Endometrium (tissue), 2 donors: Measurements from ENCODE around the gene NKAIN2.

Experiments used
- FAIRE-seq: peaks from 2 replicates; lab custom pipeline; 2012; peaks lifted over from hg19 to GRCh38; lab: Jason Lieb, UNC
- donor health status: control.
- donor health status: control.

Gene NKAIN2

GRCh38 chr6:124033501-124033900 is 229.8 kb downstream of the NKAIN2 start:
- FAIRE-seq: no peak

- FAIRE-seq: no peak
Observed at GRCh38 chr6:124036384-124036783, 232.7 kb downstream of the NKAIN2 start.

GRCh38 chr6:124040655-124041054 is 237.0 kb downstream of the NKAIN2 start:
- FAIRE-seq: no peak

DNA sequence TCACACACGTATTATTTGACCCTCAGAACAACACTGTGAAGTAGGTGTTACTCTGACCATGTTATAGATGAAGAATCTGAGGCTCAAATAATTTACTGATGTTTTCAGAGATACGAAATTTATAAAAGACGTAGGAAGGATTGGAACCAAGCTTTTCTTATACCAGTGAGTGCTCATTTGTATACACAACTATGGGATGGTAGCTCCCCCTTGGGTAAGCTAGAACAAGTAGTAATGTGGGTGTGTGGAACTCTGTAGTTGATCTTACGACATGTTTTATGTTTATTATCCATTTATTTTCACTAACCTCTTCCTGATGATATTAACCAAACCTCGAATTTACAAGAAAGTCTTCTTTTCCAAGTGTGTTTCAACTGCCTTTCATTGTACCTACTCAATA is 248.5 kb downstream of the NKAIN2 start:
- FAIRE-seq: no peak

DNA sequence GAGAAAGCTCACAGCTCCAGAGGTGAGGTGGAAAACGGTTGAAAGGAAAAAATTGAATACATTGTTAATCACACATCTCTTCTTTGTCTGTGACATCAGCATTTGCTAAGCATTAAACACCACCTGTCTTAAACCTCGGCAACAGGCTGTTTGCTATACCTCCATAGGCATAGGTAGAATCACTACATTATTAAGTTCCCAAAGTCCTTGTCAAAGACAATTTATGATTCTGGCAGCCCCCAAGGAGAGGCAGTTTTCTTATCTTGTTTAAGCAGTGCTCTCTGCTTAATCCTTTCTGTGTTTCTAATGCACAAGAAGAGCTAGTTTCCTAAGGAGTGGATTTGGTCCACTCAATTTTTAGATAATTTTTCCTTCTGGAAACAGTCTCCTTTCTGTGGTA is 249.7 kb downstream of the NKAIN2 start:
- no peak for FAIRE-seq

GRCh38 chr6:124054034-124054433 is 250.4 kb downstream of the NKAIN2 start:
- FAIRE-seq: no peak

DNA sequence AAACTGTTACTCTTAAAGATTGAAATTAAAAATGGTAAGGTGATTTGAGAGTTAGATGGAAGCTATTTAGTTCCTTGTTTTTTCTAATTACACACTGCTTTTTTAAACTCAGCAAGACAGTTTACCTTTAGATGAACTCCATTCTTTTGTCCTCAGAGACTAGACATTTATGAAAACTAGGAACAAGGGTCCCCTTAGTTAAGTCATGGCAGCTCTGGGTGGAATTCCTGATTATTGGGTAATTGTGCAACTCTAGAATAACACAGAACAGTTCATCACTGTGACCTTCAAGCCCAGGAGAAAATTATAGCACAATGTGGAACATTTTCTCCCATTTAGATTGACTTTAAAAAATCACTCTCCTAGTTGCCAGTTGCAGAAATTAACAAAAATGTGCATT is 251.7 kb downstream of the NKAIN2 start:
- no peak for FAIRE-seq

DNA sequence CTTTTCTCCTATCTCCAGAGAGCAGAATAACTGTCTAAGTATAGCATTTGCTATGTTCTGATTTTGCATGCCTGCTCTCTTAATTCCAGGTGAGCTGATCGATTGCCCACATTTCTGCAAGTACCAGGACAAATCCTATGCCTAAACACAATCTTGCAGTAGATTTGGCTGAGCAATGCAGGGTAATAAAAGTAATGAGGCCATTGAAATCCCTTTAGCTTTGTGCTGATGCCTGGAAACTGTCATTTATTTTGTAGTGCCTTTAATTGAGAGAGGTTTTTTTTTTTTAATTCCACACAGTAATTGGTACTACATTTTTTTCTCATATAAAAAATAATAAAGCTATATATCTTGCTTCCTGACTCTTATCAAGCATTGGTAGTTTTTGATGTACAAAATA is 252.3 kb downstream of the NKAIN2 start:
- no peak for FAIRE-seq

- FAIRE-seq: no peak
Observed at GRCh38 chr6:124056407-124057334, 253.0 kb downstream of the NKAIN2 start.

DNA sequence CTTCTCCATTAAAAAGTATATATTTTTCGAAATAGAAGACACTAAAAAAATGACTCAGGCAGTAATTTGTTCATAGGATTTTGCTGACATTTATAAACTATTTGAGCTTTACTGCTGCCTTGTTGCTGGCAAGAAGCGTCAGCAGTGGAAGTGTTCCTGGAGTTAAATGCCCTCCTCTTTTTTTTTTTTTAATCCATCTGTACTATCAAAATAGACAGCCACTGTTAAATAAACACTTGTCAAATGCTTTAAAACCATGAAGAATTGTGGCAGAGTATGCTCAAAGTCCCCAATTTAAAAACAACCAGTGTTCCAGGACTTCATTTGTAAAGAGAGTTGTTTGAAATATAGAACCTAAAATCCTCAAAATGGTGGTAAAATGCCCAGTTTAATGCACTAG is 253.8 kb downstream of the NKAIN2 start:
- no peak for FAIRE-seq

DNA sequence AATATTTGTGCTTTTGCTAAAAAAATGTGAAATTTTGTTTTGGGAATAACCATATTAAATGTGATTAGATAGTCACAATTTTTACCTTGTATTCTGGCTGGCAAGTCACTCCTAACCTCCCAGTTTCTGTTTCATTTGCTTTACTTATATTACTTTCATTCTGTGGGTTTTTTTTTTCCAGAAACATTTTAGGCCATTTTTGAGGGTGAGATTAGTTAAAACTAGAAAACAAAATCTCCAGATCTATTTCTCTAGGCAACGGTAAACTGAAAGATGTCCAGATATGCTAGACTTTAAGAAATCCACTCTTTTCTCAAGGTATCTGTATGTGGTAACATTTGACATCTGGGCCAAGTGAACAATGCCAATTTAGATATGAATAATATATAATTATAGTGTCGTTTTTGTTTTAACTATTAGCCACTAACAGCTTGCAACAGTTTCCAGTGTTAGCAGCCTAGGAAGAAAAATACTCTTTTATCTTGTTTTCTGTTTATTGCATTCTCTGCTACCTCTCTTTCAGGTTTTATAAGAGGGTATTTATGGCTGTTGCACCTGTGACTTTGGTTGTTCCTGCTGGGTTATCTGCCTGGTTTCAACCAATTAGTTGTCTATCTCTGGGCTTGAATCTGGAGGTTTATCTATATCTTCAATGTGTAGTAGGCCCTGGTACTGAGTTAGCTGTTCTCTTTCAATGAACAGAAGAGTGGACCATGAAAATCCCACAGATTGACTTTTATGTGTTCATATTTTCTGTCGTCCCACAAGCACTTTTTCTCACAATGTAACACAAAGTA is 260.9 kb downstream of the NKAIN2 start:
- no peak for FAIRE-seq

- FAIRE-seq: no peak
Observed at GRCh38 chr6:124066269-124066668, 262.6 kb downstream of the NKAIN2 start.

GRCh38 chr6:124066946-124067552 is 263.4 kb downstream of the NKAIN2 start:
- FAIRE-seq: no peak

DNA sequence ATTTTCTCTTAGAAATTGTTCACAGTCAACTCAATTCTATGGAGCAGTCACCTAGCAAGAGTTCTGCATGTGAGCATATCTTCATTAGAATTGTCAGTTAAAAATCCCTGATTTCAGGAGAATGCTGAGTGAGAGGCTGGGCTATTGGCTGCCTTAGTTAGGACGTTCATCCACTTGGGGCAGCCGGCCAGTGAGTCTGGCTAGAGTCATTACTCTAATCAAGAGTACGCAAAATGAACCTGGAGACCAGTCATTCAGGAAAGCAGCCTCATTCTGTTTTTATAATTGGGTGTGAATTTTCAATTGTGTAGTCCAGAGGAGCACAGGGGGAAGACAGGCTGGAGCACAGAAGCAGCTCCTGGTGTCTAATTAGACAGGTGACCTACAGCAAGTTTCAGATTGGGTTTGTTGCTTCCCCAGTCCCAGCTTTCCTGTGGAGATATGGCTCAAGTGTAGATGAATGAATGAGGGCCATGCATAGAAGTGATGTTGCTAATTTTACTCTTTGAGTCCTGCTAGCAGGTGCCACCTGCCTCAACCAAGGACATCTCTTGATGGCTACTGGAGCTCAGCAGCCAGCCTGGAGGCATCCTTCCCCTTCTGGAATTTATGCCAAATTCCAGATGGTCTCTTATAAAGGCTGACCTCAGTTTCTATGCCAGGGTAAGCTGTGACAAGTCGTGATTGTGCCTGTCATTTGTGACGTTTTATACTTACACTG is 265.7 kb downstream of the NKAIN2 start:
- FAIRE-seq: no peak

DNA sequence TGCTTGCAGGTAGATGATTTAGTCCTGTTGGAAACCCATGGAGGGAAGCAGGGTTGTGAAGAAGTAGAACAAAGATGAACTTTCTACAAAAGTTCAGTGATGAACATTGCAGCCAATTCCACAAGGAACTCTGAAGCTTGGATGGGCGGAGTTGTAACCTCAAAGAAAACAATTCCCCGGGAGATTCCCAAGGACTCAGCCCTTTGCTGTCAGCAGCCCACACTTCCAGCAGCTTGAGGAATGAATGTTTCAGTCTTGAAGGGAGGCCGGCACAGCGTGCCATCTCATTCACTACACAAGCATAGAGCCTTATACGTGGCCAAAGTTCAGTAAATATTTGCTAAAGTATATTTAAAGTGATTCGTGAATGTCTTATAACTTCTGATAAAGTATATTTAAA is 269.4 kb downstream of the NKAIN2 start:
- FAIRE-seq: no peak

- no peak for FAIRE-seq
Observed at GRCh38 chr6:124073820-124074587, 270.3 kb downstream of the NKAIN2 start.

GRCh38 chr6:124074606-124075005 is 270.9 kb downstream of the NKAIN2 start:
- no peak for FAIRE-seq

DNA sequence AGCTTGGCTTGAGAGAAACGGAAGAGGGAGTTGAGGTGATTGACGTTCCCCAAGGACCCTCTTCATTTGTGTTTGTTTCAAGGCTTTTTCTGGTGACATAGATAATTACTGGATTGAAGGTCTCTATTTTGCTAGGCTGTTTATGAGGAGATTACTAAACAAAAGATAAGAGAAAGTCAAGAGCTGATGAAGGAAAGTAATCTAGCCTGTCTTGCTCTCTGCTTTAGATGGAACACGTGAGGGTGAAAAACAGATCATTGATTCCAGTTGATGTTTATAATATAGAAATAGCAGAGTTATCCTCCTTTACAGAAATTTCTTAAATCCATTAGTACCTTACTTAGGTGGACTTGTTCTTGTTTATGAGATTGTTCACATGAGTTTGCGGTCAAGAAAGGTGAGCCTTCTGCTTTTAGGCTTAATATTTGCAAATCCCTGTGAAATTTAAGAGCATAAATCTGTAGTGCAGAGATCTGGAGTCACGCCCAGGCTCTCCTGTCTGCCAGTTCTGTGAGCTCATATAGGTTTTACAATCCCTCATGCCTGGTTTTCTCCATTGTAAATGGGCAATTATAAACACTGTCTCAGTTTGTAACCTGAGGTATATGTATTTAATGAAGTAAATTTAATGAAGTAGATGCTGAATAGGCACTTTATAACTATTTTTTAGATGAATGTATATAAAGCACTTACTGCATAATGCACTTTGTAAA is 272.8 kb downstream of the NKAIN2 start:
- FAIRE-seq: no peak

GRCh38 chr6:124078169-124078568 is 274.5 kb downstream of the NKAIN2 start:
- FAIRE-seq: no peak

- FAIRE-seq: no peak
Observed at GRCh38 chr6:124080483-124080882, 276.8 kb downstream of the NKAIN2 start.

- no peak for FAIRE-seq
Observed at GRCh38 chr6:124090491-124090890, 286.8 kb downstream of the NKAIN2 start.
